ENCODE data around the gene TMEM120A.
"Not testable (repeated sequence)": the region's sequence is repeated elsewhere in the genome, so short reads cannot be mapped to it uniquely, and the experiment has no call there.

The TMEM120A gene

DNA sequence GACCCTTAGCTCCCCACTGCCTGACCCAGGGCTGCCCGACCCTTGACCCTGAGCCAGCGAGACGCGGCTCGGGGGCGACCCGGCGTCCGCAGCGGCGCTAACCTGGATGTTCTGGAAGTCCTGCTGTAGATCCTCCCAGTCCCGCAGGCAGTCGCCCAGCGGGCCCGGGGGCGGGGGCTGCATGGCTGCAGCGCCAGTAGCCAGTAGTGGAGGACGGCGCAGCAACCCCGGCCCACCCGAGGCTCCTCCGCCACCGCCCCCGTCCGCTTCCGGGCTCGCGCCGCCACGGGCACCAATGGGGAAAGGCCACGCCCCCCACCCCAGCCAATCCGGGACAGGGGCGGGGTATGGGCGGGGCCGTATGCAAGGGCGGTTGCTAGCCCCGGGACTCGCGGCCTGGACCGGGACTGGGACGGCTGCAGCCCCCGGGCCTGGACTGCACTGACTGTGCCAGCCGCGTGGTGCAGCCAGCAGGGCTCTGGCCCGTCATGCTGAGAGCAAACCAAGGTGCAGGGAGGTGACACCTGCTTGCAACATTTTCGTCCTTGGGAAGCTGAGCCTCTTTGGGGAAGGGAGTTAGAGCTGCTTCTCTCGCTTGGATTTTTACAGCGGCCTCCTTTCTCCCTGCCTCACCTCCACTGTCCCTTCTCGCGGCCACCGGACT lies at the start of gene TMEM120A:
Gene TMEM120A, minus strand, starts transcription at position 208 of the 664 bp plus-strand sequence. Its CDS starts 25 bp downstream, at position 183.
- peak within 1 kb of the TSS; percentile 65 for H3K4me3 ChIP-seq (ENCODE audit: low read length)
- H3K36me3 ChIP-seq (ENCODE audit: insufficient read depth, low read length): peaks cover 14% of the 10 kb centered on the region
- no peaks in the 10 kb centered on the region for H3K27me3 ChIP-seq (ENCODE audit: insufficient read depth, low read length)
- no peaks in the 10 kb centered on the region for H3K9me3 ChIP-seq (ENCODE audit: low read length)
- H3K4me1 ChIP-seq (ENCODE audit: insufficient read depth, low read length): peaks cover 15% of the 10 kb centered on the region
- H2AFZ ChIP-seq (ENCODE audit: low read depth, low read length): peak within 1 kb of the TSS; percentile 31

- H3K4me3 ChIP-seq (ENCODE audit: low read length): no peak overlapping the region
- H3K9me3 ChIP-seq (ENCODE audit: low read length): no peaks in the 10 kb centered on the region
- no peaks in the 10 kb centered on the region for H3K27me3 ChIP-seq (ENCODE audit: insufficient read depth, low read length)
- no peaks in the 10 kb centered on the region for H3K4me1 ChIP-seq (ENCODE audit: insufficient read depth, low read length)
- H2AFZ ChIP-seq (ENCODE audit: low read depth, low read length): no peak overlapping the region
- peaks cover 12% of the 10 kb centered on the region for H3K36me3 ChIP-seq (ENCODE audit: insufficient read depth, low read length)
Observed at GRCh38 chr7:76040126-76040525, 45.7 kb upstream of the TMEM120A start.

GRCh38 chr7:76037310-76037709 lies 42.9 kb upstream of the TMEM120A start:
- peaks cover 5% of the 10 kb centered on the region for H3K36me3 ChIP-seq (ENCODE audit: insufficient read depth, low read length)
- no peaks in the 10 kb centered on the region for H3K27me3 ChIP-seq (ENCODE audit: insufficient read depth, low read length)
- H3K9me3 ChIP-seq (ENCODE audit: low read length): no peaks in the 10 kb centered on the region
- H3K4me3 ChIP-seq (ENCODE audit: low read length): no peak overlapping the region
- H2AFZ ChIP-seq (ENCODE audit: low read depth, low read length): no peak overlapping the region
- H3K4me1 ChIP-seq (ENCODE audit: insufficient read depth, low read length): no peaks in the 10 kb centered on the region

- Histone ChIP-seq H3K4me1 (ENCODE audit: insufficient read depth, low read length) (no peaks in the 10 kb centered on the region), H3K36me3 (ENCODE audit: insufficient read depth, low read length) (peaks cover 16% of the 10 kb centered on the region), H2AFZ (ENCODE audit: low read depth, low read length) (no peak overlapping the region), H3K9me3 (ENCODE audit: low read length) (no peaks in the 10 kb centered on the region), H3K4me3 (ENCODE audit: low read length) (no peak overlapping the region), H3K27me3 (ENCODE audit: insufficient read depth, low read length) (no peaks in the 10 kb centered on the region)
Observed at GRCh38 chr7:76031964-76032363, 37.6 kb upstream of the TMEM120A start.

DNA sequence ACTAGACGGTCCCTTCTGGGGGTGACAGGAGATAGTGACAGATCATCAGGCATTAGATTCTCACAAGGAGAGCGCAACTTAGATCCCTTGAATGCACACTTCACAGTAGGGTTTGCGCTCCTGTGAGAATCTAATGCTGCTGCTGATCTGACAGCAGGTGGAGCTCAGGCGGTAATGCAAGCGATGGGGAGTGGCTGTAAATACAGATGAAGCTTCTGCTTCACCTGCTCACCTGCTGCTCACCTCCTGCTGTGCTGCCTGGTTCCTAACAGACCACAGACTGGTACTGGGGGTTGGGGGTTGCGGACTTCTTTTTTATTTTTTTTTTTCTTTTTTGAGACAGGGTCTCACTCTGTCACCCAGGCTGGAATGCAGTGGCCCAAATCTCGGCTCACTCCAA lies 35.3 kb upstream of the TMEM120A start:
- H3K27me3 ChIP-seq (ENCODE audit: insufficient read depth, low read length); H3K4me1 ChIP-seq (ENCODE audit: insufficient read depth, low read length); H3K4me3 ChIP-seq (ENCODE audit: low read length); H2AFZ ChIP-seq (ENCODE audit: low read depth, low read length); H3K9me3 ChIP-seq (ENCODE audit: low read length): not testable (repeated sequence)
- peaks cover 22% of the 10 kb centered on the region for H3K36me3 ChIP-seq (ENCODE audit: insufficient read depth, low read length)

GRCh38 chr7:76023002-76023401 lies 28.6 kb upstream of the TMEM120A start:
- Histone ChIP-seq H3K4me3 (ENCODE audit: low read length) (no peak overlapping the region), H3K27me3 (ENCODE audit: insufficient read depth, low read length) (no peaks in the 10 kb centered on the region), H2AFZ (ENCODE audit: low read depth, low read length) (no peak overlapping the region), H3K36me3 (ENCODE audit: insufficient read depth, low read length) (peaks cover 39% of the 10 kb centered on the region), H3K9me3 (ENCODE audit: low read length) (no peaks in the 10 kb centered on the region), H3K4me1 (ENCODE audit: insufficient read depth, low read length) (no peaks in the 10 kb centered on the region)

GRCh38 chr7:76022026-76022780 lies 27.8 kb upstream of the TMEM120A start:
- no peaks in the 10 kb centered on the region for H3K4me1 ChIP-seq (ENCODE audit: insufficient read depth, low read length)
- H3K4me3 ChIP-seq (ENCODE audit: low read length): no peak overlapping the region
- H3K36me3 ChIP-seq (ENCODE audit: insufficient read depth, low read length): peaks cover 40% of the 10 kb centered on the region
- no peak overlapping the region for H2AFZ ChIP-seq (ENCODE audit: low read depth, low read length)
- no peaks in the 10 kb centered on the region for H3K9me3 ChIP-seq (ENCODE audit: low read length)
- no peaks in the 10 kb centered on the region for H3K27me3 ChIP-seq (ENCODE audit: insufficient read depth, low read length)

DNA sequence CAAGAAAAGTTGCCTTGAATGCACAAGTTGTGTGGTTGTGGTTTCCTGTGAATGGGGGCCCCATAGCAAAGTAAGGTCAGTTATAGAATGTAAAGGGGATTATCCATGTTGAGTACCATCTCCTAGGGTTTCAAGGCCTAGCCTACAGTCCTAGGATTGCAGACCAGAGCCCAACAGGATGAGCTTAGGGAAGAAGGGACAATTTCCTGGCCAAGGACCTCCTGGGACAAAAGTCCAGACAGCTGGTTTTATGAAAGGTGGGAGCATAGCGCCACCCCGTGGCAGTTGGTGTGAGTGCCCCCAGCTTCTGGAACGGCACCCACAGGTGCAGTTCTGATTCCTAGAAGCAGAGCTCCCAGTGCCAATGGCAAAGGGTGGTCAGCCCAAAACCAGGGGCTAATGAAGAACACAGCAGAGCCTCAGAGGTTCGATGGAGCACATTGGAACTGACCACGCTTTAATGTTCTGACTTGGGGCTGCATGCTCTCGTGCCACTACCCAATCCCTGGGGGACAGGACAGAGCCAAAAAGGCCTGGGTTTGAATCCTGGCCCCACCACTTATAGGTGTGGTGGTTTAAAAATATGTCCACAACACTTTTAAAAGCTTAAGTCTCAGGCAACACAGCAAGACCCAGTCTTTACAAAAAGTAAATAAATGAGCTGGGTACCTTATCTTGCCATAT lies 25.8 kb upstream of the TMEM120A start:
- H3K4me1 ChIP-seq (ENCODE audit: insufficient read depth, low read length): no peaks in the 10 kb centered on the region
- no peak overlapping the region for H3K4me3 ChIP-seq (ENCODE audit: low read length)
- peaks cover 34% of the 10 kb centered on the region for H3K36me3 ChIP-seq (ENCODE audit: insufficient read depth, low read length)
- H3K9me3 ChIP-seq (ENCODE audit: low read length): no peaks in the 10 kb centered on the region
- no peaks in the 10 kb centered on the region for H3K27me3 ChIP-seq (ENCODE audit: insufficient read depth, low read length)
- no peak overlapping the region for H2AFZ ChIP-seq (ENCODE audit: low read depth, low read length)

DNA sequence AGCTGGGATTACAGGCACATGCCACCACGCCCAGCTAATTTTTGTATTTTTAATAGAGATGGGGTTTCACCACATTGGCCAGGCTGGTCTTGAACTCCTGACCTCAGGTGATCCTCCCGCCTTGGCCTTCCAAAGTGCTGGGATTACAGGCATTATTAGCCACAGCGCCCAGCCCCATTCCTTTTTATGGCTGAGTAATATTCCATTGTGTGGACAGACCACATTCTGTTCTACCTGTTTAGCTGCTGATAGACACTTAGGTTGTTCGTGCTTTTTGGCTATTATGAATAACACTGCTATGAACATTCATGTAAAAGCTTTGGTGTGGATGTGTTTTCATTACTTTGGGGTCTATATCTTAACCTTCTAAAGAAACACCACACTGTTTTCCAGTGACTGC lies 24.1 kb upstream of the TMEM120A start:
- H3K36me3 ChIP-seq (ENCODE audit: insufficient read depth, low read length): peaks cover 37% of the 10 kb centered on the region
- not testable (repeated sequence) for H3K9me3 ChIP-seq (ENCODE audit: low read length)

DNA sequence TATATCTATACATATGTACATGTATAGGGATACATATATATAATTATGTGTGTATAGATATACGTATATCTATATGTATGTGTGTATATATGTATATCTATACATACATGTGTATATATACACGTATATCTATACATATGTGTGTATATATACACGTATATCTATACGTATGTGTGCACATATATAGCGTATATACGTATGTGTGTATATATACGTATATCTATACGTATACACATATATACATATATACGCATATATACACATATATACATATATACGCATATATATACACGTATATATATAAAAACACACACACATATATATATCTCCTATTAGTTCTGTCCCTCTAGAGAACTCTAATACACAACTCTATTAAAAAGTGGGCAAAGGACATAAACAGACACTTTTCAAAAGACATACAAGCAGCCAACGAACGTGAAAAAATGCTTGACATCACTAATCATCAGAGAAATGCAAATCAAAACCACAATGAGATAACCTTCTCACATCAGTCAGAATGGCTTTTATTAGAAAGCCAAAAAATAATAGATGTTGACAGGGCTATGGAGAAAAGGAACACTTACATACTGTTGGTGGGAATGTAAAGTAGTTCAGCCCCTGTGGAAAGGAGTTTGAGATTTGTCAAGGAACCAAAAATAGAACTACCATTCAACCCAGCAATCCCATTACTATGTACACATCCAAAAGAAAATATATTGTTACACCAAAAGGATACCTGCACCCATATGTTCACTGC lies 22.0 kb upstream of the TMEM120A start:
- Histone ChIP-seq H3K4me3 (ENCODE audit: low read length) (no peak overlapping the region), H3K9me3 (ENCODE audit: low read length) (no peaks in the 10 kb centered on the region), H3K27me3 (ENCODE audit: insufficient read depth, low read length) (no peaks in the 10 kb centered on the region), H3K36me3 (ENCODE audit: insufficient read depth, low read length) (peaks cover 29% of the 10 kb centered on the region), H2AFZ (ENCODE audit: low read depth, low read length) (no peak overlapping the region), H3K4me1 (ENCODE audit: insufficient read depth, low read length) (no peaks in the 10 kb centered on the region)

More for the DNA sequence above, 24.1 kb upstream of the TMEM120A start:
- H2AFZ ChIP-seq (ENCODE audit: low read depth, low read length); H3K4me1 ChIP-seq (ENCODE audit: insufficient read depth, low read length); H3K4me3 ChIP-seq (ENCODE audit: low read length); H3K27me3 ChIP-seq (ENCODE audit: insufficient read depth, low read length): not testable (repeated sequence)

DNA sequence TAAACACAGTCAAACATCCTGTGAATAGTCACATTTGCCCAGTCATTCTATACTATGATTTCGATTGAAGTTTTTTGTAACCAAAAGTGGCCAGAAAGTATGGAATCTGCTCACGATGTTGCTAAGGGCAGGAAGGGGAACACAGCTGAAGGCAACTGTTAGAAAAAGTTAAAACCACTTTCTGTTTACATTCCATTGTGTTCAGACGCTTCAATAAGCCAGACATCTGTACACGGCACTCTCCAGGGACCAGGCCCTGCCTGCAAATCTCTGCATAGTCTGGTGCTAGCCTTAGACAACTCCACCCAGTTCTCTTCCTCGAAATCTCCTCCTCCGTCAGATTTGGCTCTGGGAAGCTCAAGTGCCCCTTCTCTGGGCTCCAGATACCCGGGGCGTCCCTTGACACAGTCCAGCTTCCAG lies 17.1 kb upstream of the TMEM120A start:
- Histone ChIP-seq H3K9me3 (ENCODE audit: low read length) (no peaks in the 10 kb centered on the region), H3K4me3 (ENCODE audit: low read length) (no peak overlapping the region), H3K4me1 (ENCODE audit: insufficient read depth, low read length) (no peaks in the 10 kb centered on the region)

DNA sequence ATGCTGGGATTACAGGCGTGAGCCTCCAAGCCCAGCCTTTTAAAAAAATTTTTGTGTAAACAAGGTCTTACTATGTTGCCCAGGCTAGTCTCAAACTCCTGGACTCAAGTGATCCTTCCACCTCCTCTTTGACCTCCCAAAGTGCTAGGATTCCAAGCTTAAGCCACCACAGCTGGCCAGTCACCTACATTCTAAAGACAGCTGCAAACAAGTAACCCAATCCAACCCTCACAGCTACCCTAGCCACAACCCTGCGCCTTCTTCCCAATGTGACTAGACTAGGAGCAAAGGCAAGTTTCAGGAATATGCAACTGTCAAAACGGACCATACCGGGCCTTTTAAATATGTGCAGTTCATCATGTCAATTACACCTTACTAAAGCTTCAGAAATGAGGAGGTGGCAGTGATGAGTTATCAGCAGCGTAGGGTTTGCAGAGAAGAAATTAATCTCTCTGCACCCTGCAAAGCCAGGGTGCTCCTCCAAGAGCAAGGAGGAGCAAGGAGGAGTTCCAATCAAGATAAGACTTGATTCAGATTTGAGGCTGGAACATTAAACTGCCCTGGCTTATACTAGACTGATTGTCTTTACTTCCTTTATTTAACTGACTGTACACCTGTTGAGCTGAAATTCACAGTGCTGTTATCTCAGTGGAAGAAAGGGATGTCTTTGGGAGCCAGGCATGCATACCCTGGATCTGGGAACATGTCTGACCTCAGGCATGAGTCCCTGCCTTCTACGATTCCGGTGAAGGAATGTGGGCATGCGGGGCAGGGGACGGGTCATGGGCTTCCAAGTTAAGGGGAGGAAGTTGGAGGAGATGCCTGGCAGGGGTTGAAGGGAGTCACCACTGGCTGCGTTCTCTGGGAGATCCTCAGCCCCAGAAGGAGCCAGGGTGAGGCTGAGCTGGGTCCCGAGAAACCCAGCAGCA lies 15.5 kb upstream of the TMEM120A start:
- Histone ChIP-seq H3K27me3 (ENCODE audit: insufficient read depth, low read length) (no peaks in the 10 kb centered on the region), H2AFZ (ENCODE audit: low read depth, low read length) (no peak overlapping the region), H3K9me3 (ENCODE audit: low read length) (no peaks in the 10 kb centered on the region), H3K4me3 (ENCODE audit: low read length) (no peak overlapping the region), H3K36me3 (ENCODE audit: insufficient read depth, low read length) (peaks cover 22% of the 10 kb centered on the region), H3K4me1 (ENCODE audit: insufficient read depth, low read length) (no peaks in the 10 kb centered on the region)

More for the DNA sequence above, 17.1 kb upstream of the TMEM120A start:
- no peak overlapping the region for H2AFZ ChIP-seq (ENCODE audit: low read depth, low read length)
- peaks cover 18% of the 10 kb centered on the region for H3K36me3 ChIP-seq (ENCODE audit: insufficient read depth, low read length)
- H3K27me3 ChIP-seq (ENCODE audit: insufficient read depth, low read length): no peaks in the 10 kb centered on the region
